Measurements from ENCODE around the gene ARHGEF4. TPM values are rescaled to one million over a fixed set of nuclear protein-coding genes. Genes with fewer than 3 reads are reported as not detected.

The ARHGEF4 gene
- total RNA-seq, 1 experiment from 2014 or later: 12.6 TPM

- H2AK5ac ChIP-seq (ENCODE audit: insufficient read length, low read length): no peak overlapping the region
- no peak overlapping the region for H3K4me2 ChIP-seq (ENCODE audit: insufficient read depth, insufficient read length, low read length)
- no peak overlapping the region for H4K5ac ChIP-seq (ENCODE audit: insufficient read length, low read depth, low read length)
- H2AFZ ChIP-seq (ENCODE audit: low read length): no peak overlapping the region
- H3K56ac ChIP-seq (ENCODE audit: insufficient read length, low read depth, low read length): no peak overlapping the region
- H2BK15ac ChIP-seq (ENCODE audit: low read depth, low read length): no peak overlapping the region
- no peak for DNase-seq
- H4K20me1 ChIP-seq (ENCODE audit: control insufficient read depth, insufficient read depth, insufficient read length): no peaks in the 10 kb centered on the region
- H3K23ac ChIP-seq (ENCODE audit: insufficient read length, low read depth, low read length): no peak overlapping the region
- no peaks in the 10 kb centered on the region for H3K79me2 ChIP-seq (ENCODE audit: insufficient read depth, low read length)
- no peaks in the 10 kb centered on the region for H3K23me2 ChIP-seq (ENCODE audit: insufficient read length, low read depth, low read length, poor library complexity, severe bottlenecking)
- no peak overlapping the region for H2BK5ac ChIP-seq (ENCODE audit: insufficient read length, low read length)
- H3K9ac ChIP-seq (ENCODE audit: extremely low read depth, insufficient read length, low read length): no peak overlapping the region
- H3K14ac ChIP-seq (ENCODE audit: insufficient read depth, low read length): no peak overlapping the region
- no peak overlapping the region for H4K8ac ChIP-seq (replicated peaks; ENCODE audit: insufficient read length, low read depth, low read length)
- peak overlapping the region in 2 of 3 experiments; percentile 51 to 77; a peak in 2 of 7 replicates for H3K27ac Mint-ChIP-seq
- H3K4ac ChIP-seq (ENCODE audit: low read depth, low read length): no peak overlapping the region
- H3K4me3 Mint-ChIP-seq: no peak overlapping the region; a peak in 1 of 5 replicates
- H2BK12ac ChIP-seq (ENCODE audit: insufficient read length, low read depth, low read length): no peak overlapping the region
- H3K27me3 Mint-ChIP-seq (ENCODE audit: low read depth): no peaks in the 10 kb centered on the region
- TF ChIP-seq, protein P1, sequence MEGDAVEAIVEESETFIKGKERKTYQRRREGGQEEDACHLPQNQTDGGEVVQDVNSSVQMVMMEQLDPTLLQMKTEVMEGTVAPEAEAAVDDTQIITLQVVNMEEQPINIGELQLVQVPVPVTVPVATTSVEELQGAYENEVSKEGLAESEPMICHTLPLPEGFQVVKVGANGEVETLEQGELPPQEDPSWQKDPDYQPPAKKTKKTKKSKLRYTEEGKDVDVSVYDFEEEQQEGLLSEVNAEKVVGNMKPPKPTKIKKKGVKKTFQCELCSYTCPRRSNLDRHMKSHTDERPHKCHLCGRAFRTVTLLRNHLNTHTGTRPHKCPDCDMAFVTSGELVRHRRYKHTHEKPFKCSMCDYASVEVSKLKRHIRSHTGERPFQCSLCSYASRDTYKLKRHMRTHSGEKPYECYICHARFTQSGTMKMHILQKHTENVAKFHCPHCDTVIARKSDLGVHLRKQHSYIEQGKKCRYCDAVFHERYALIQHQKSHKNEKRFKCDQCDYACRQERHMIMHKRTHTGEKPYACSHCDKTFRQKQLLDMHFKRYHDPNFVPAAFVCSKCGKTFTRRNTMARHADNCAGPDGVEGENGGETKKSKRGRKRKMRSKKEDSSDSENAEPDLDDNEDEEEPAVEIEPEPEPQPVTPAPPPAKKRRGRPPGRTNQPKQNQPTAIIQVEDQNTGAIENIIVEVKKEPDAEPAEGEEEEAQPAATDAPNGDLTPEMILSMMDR (conservative IDR thresholded peaks at IDR 0.05): no peak
- H3K27me3 ChIP-seq (ENCODE audit: insufficient read depth, low read length): no peaks in the 10 kb centered on the region; the same call in 1 of the 2 replicates
- no peaks in the 10 kb centered on the region; a peak in 1 of 7 replicates for H3K36me3 Mint-ChIP-seq (ENCODE audit: insufficient read depth in 1 of 3, low read depth in 3 of 3)
- no peaks in the 10 kb centered on the region for H3K79me1 ChIP-seq (ENCODE audit: insufficient read depth, low read depth, low read length, poor library complexity, severe bottlenecking)
- H3K4me1 Mint-ChIP-seq: peaks cover 21 to 39% of the 10 kb centered on the region in 2 experiments
- no peak overlapping the region for H4K91ac ChIP-seq (ENCODE audit: insufficient read length, low read depth, low read length)
- no peak overlapping the region for H3T11ph ChIP-seq (ENCODE audit: low read length)
- WGBS (ENCODE audit: extremely low coverage, insufficient read length, low lambda C conversion rate): no CpG with 5 or more reads among the region's 5 CpGs
- no peak overlapping the region for H2BK20ac ChIP-seq (ENCODE audit: low read depth, low read length, poor library complexity, severe bottlenecking)
- no peak overlapping the region for H3K18ac ChIP-seq (ENCODE audit: insufficient read length, low read depth, low read length)
- H3K4me1 ChIP-seq (ENCODE audit: insufficient read depth, low read length): no peaks in the 10 kb centered on the region; the same call in 1 of the 2 replicates
- no peak overlapping the region for H3K27ac ChIP-seq (ENCODE audit: insufficient read length, low read depth, low read length)
- H2BK120ac ChIP-seq (ENCODE audit: low read depth, low read length, poor library complexity, severe bottlenecking): no peak overlapping the region
- no peaks in the 10 kb centered on the region for H3K9me3 ChIP-seq (ENCODE audit: control insufficient read depth, low read depth, low read length)
- H3K9me3 Mint-ChIP-seq: no peaks in the 10 kb centered on the region
Observed at GRCh38 chr2:130915149-130915548, 78.4 kb downstream of the ARHGEF4 start.
